Measurements from ENCODE around the gene DENND1A.
"Not testable (repeated sequence)": the region's sequence is repeated elsewhere in the genome, so short reads cannot be mapped to it uniquely, and the experiment has no call there.

DENND1A gene

GRCh38 chr9:123946101-123946821 lies 16.3 kb upstream of the DENND1A start:
- no peak for DNase-seq

GRCh38 chr9:123945532-123945931 lies 15.6 kb upstream of the DENND1A start:
- DNase-seq, result no peak

- DNase-seq, result not testable (repeated sequence)
These were observed 14.5 kb upstream of the DENND1A start for GRCh38 chr9:123944464-123944863.

- DNase-seq, result no peak
These were observed 13.7 kb upstream of the DENND1A start for GRCh38 chr9:123943671-123944070.

- no peak for DNase-seq
These were observed 12.6 kb upstream of the DENND1A start for GRCh38 chr9:123942542-123942941.

- no peak for DNase-seq
These were observed 11.7 kb upstream of the DENND1A start for GRCh38 chr9:123941524-123942070.

GRCh38 chr9:123940721-123941523 lies 11.0 kb upstream of the DENND1A start:
- DNase-seq, result no peak

GRCh38 chr9:123938401-123938800 lies 8.5 kb upstream of the DENND1A start:
- DNase-seq, result no peak

GRCh38 chr9:123936575-123936974 lies 6.6 kb upstream of the DENND1A start:
- DNase-seq, result not testable (repeated sequence)

- no peak for DNase-seq
These were observed 3.7 kb upstream of the DENND1A start for GRCh38 chr9:123933440-123934212.

GRCh38 chr9:123929177-123929869 lies 603 bp downstream of the DENND1A start:
- no peak for DNase-seq

- DNase-seq, result no peak
These were observed 1.3 kb downstream of the DENND1A start for GRCh38 chr9:123928533-123929176.

- no peak for DNase-seq
These were observed 2.0 kb downstream of the DENND1A start for GRCh38 chr9:123927625-123928532.

- no peak for DNase-seq
These were observed 3.0 kb downstream of the DENND1A start for GRCh38 chr9:123926941-123927340.

- DNase-seq, result no peak
These were observed 4.1 kb downstream of the DENND1A start for GRCh38 chr9:123925819-123926218.

- DNase-seq, result no peak
These were observed 4.8 kb downstream of the DENND1A start for GRCh38 chr9:123925161-123925560.

GRCh38 chr9:123924727-123925126 lies 5.2 kb downstream of the DENND1A start:
- no peak for DNase-seq

- no peak for DNase-seq
These were observed 6.0 kb downstream of the DENND1A start for GRCh38 chr9:123923884-123924283.

GRCh38 chr9:123923377-123923776 lies 6.5 kb downstream of the DENND1A start:
- DNase-seq, result no peak

- DNase-seq, result no peak
These were observed 7.0 kb downstream of the DENND1A start for GRCh38 chr9:123922911-123923310.

GRCh38 chr9:123922431-123922830 lies 7.5 kb downstream of the DENND1A start:
- DNase-seq, result no peak

Measured in NCI-H774 (cell line).